GM12872 (cell line): Measurements from ENCODE around the gene PLA2G4D.
A peak's percentile ranks its signal among the peaks of the same experiment; 100 is the strongest.

ENCODE experiments used
- CTCF ChIP-seq: IDR thresholded peaks from 3 replicates; pipeline ENCODE4 v1.5.1; 2011; ENCODE audit warnings: low read depth, mild to moderate bottlenecking, low read length, moderate library complexity; ENCODE audit not compliant: insufficient read depth

The PLA2G4D gene

GRCh38 chr15:42087926-42088800 lies 6.2 kb downstream of the PLA2G4D start:
- no peak for TF ChIP-seq CTCF

GRCh38 chr15:42087460-42087859 lies 6.9 kb downstream of the PLA2G4D start:
- TF ChIP-seq CTCF = no peak

DNA sequence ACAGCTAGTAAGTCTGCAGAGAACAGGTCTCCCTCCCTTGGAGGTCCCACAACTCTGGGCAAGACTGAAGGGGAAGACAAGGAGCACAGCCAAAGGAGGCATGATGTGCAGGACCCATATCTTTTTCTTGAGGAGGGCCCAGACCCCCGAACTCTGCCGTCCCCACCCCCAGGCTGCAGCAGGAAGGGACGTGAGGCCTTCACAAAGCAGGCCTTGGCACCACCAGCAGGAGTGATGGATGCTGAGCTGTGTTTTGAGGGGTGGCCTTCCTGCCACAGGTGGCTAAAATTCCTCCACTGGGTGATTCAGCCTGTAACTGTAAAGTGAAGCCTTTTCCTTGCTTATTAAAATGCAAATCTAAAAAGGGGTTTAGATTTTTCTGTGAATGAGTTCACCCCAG lies 8.6 kb downstream of the PLA2G4D start:
- TF ChIP-seq CTCF = no peak

- TF ChIP-seq CTCF = no peak
Observed at GRCh38 chr15:42085236-42085605, 9.1 kb downstream of the PLA2G4D start.

DNA sequence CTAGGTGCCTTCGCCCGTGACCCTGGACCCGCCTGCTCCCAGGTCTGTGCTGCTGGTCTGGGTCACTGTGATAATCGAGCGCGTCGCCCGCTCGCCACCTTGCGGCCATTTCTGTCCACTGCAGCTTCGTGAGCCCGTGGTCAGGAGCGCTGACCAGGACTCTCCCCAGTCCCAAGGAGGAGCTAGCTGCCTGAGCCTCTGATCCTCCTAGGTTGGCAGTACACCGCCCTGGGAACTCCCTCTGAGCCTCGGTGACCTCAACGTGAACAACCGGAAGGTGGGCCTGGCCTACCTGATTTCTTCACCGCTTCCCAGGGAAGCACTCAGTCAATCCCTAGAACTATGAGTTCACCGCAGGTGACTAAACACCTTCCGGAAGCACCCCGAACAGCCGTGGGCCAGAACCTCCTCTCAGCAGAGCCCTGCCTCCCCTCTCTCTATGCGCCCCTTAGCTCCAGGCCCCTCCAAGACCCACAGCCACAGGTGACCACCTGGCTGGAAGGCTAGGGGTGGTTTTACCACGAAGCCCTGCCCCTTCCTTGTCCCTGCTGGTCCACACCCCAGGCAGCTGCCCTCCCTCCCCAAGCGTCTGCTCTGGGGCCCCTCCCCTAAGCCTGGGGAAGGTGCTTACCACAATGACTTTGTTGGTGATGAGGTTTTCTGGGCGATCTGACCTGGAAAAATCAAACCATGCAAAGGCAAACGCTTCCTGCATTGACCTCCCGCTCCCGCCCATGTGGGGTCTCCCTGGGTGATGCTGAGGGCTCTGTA lies 9.7 kb downstream of the PLA2G4D start:
- peak; percentile 94 for TF ChIP-seq CTCF

GRCh38 chr15:42083916-42084315 lies 10.4 kb downstream of the PLA2G4D start:
- TF ChIP-seq CTCF = no peak

DNA sequence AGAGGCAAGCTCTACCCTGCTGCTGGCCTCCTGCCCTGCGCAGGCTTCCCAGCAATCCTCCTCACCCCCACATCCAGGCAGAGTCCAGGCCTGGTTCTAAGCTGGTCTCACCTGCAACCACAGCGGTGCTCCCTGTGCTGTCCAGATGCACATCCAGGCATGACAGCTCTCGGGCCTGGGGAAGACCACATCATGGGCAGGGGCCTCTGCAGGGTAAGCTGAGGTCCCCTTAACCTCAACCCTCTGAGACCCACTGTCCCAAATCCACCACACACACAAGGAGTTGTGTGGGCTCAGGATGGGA lies 10.8 kb downstream of the PLA2G4D start:
- no peak for TF ChIP-seq CTCF
